Iris pigment epithelial cell (primary cell): ENCODE results near the gene IRAK2.
"Not testable (repeated sequence)": the region's sequence is repeated elsewhere in the genome, so short reads cannot be mapped to it uniquely, and the experiment has no call there.

ENCODE experiments used
- DNase-seq: peaks from one replicate; pipeline ENCODE4 v3.0.0-alpha.2; 2011; ENCODE audit warnings: low read depth

IRAK2 gene, protein sequence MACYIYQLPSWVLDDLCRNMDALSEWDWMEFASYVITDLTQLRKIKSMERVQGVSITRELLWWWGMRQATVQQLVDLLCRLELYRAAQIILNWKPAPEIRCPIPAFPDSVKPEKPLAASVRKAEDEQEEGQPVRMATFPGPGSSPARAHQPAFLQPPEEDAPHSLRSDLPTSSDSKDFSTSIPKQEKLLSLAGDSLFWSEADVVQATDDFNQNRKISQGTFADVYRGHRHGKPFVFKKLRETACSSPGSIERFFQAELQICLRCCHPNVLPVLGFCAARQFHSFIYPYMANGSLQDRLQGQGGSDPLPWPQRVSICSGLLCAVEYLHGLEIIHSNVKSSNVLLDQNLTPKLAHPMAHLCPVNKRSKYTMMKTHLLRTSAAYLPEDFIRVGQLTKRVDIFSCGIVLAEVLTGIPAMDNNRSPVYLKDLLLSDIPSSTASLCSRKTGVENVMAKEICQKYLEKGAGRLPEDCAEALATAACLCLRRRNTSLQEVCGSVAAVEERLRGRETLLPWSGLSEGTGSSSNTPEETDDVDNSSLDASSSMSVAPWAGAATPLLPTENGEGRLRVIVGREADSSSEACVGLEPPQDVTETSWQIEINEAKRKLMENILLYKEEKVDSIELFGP

DNA sequence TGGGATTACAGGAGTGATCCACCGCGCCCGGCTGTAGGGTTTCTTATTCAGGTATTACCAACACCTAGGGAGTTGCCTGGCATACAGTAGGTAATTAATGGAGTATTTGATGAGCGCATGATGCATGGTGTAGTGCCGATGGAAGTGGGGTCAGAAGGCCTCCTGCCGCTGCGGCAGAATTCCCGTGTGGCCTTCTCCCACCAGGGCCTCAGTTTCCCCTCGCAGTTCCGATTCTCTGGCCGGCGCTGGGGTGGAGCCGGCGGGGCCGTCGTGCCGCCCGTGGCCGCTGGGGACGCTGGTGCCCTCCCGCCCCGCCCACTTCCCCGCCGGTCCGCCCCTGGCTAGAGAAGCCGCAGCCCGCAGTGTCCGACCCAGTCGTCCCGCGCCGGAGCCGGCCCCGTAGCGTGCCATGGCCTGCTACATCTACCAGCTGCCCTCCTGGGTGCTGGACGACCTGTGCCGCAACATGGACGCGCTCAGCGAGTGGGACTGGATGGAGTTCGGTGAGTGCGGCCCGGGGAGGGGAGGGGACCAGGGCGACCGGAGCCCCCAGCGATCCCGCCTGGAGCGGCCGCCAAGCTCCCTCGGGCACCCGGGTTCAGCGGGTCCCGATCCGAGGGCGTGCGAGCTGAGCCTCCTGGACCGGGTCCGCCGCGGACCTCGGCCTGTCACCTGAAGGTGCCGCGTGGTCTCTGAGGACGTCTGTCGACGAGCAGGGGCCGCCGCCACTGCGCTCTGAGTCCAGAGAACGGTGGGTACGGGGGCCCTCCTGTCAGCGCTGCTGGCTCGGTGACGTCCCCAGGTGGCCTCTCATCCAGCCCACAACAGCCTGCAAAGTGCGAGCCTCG is at the start of gene IRAK2:
IRAK2 (plus strand) TSS at position 374 of the 848 bp plus-strand sequence; CDS start at position 410, 36 bp downstream.
- peak; percentile 56 for DNase-seq

DNA sequence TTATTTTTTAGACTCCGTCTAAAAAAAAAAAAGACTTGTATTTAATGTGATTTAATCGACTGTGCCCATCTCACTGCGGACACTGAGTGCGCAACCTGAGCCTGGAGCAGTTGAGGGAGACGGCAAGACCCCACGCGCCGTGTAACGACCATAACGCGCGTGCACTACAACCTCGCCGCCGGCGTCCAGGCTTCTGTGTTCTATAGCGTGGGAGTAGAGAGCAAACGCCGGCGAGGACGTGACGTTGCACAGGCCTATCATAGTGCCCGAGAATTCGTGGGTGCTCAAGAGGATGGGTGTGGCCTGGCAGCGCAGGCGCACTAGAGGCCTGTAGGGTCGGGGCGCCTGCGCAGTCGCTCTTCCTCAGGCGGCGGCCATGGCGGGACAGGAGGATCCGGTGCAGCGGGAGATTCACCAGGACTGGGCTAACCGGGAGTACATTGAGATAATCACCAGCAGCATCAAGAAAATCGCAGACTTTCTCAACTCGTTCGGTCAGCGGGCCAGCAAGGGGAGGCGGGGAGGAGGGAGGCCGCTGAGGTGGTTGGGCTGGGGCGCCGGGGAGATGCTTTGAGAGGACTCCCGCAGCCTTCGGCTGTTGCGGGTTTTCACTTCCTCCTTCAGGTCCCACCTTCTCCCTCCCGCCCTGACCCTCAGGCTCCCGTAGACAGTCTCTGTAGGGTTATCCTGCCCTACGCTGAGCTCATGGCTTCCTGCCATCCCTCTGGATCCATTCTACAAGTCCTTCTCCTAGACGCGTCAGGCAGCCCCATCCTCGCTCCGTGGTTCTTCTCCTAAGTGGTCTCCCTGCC is 49.2 kb upstream of the IRAK2 start, which contains the start of gene BRK1:
BRK1 (plus strand) TSS at position 350 of the 812 bp plus-strand sequence; CDS start at position 377, 27 bp downstream.
- DNase-seq = peak; percentile 96

DNA sequence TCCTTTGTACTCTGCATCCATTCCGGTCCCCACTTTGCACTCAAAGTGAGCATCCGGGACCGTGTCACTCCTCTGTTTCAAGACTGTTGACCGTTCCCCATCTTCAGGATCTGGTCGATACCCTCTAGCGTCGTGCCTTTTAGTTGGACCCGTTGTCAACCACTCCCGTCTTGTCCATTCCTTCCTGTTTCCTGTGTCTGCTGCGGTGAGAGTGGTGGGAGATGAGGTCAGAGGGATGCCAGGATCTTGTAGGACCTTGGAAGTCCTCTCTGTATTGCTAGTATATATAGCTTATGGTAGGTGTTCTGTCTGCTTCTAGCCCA is 48.6 kb upstream of the IRAK2 start:
- peak; percentile 50 for DNase-seq

DNA sequence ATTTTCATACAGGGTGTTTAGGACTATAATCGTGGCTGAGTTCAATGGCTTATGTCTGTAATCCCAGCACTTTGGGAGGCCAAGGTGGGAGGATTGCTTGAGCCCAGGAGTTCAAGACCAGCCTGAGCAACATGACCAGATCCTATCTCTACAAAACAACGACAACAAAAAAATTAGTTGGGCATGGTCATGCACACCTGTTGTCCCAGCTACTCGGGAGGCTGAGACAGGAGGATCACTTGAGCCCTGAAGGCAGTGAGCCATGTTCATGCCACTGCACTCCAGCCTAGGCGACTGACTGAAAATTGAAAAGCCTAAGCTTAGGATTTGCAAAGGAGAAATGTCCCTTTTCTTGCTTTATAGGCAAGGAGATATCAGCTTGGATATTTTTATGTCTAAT is 47.8 kb upstream of the IRAK2 start:
- no peak for DNase-seq

DNA sequence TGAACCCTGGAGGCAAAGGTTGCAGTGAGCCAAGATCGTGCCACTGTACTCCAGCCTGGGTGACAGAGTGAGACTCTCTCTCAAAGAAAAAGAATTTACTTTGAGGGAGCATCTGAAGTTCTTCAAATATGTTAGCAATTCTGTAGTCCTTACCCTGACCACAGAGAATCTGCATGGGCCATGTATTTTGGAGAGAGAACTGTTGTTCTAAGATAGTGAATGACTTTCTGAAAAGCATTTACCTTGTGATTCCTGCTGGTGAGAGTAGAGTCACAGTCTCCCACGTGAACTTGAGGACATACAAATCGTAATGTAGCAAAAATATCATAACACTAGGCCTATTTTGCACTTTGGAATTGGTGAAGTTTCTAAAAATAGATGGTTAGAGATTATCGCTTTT is 45.3 kb upstream of the IRAK2 start:
- no peak for DNase-seq

DNA sequence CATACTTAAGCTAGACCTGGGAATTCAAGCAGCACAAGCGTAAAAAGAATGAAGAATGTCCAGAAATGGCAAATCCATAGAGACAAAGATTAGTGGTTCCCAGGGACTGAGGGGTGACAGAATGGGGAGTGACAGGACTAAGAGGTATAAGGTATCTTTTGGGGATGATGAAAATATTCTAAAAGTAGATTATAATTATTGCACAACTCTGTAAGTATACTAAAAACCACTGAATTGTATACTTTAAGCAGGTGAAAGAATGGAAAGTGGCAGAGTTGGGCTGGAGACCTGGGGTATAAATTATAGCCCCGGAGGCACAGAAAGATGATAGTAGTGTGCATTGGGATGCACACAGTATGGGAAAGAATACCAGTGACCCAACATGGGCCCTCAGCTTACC is 43.7 kb upstream of the IRAK2 start:
- no peak for DNase-seq

DNA sequence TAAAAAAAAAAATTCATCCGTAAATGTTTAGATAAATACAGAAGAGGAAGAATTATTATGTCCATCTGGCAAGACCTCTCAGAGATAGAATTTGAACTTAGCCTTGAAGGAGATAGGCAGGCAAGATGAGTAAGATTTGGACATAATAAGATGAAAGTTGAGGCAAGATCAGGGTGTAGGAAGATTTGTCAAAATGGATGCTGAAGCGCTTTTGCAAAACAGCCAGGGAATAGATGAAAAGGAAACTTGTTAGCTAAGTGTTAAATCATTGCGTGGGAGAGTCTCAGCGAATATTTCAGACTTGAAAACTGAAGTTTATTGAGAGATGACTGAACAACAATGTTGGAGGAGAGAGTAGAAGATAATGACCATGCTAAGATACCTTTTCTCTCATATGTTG is 42.0 kb upstream of the IRAK2 start:
- no peak for DNase-seq

DNA sequence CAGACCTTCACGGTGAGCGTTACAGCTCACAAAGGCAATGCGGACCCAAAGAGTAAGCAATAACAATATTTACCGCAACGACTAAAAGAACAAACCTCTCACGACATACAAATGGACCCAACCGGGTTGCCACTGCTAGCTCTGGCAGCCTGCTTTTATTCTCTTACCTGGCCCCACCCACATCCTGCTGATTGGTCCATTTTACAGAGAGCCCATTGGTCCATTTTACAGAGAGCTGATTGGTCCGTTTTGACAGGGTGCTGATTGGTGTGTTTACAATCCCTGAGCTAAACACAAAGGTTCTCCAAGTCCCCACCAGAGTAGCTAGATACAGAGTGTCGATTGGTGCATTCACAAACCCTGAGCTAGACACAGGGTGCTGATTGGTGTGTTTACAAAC is 28.8 kb upstream of the IRAK2 start:
- DNase-seq = not testable (repeated sequence)

DNA sequence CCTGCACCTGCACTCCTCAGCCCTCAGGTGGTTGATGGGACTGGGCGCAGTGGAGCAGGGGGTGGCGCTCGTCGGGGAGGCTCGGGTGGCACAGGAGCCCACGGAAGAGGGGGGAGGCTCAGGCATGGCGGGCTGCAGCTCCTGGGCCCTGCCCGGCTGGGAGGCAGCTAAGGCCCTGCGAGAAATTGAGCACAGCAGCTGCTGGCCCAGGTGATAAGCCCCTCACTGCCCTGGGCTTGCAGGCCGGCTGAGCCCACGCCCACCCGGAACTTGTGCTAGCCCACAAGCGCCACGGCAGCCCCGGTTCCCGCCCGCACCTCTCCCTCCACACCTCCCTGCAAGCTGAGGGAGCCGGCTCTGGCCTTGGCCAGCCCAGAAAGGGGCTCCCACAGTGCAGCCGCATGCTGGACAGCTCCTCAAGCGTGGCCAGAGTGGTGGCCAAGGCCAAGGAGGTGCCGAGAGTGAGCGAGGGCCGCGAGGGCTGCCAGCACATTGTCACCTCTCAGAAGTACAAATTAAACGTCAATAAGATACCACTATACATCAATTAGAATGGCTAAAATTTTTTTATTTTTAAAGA is 28.2 kb upstream of the IRAK2 start:
- no peak for DNase-seq

DNA sequence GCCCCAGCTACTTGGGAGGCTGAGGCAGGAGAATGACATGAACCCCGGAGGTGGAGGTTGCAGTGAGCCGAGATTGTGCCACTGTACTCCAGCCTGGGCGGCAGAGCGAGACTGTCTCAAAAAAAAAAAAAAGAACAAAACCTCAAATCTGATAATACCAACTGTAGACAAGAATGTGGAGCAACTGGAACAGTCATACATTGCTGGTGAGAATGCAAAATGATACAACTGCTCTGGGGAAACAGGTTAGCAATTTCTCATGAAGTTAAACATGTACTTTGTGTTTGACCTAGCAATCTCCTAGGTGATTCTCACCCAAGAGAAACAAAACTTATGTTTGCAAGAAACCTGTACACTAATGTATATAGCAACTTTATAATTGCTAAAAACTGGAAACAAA is 27.5 kb upstream of the IRAK2 start:
- DNase-seq = peak; percentile 11

DNA sequence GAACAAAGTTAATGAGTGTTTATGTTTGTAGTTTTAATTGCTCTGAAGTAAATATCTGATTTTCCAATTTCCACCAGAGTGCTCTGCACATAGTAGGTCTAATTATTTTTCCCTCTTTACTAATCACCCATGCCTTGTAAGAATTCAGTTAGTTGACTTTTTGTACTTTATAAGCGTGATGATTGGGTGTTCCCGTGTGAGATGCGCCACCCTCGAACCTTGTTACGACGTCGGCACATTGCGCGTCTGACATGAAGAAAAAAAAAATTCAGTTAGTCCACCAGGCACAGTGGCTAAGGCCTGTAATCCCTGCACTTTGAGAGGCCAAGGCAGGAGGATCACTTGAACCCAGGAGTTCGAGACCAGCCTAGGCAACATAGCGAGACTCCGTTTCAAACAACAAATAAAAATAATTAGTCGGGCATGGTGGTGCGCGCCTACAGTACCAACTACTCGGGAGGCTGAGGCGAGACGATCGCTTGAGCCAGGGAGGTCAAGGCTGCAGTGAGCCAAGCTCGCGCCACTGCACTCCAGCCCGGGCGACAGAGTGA is 23.6 kb upstream of the IRAK2 start:
- no peak for DNase-seq

DNA sequence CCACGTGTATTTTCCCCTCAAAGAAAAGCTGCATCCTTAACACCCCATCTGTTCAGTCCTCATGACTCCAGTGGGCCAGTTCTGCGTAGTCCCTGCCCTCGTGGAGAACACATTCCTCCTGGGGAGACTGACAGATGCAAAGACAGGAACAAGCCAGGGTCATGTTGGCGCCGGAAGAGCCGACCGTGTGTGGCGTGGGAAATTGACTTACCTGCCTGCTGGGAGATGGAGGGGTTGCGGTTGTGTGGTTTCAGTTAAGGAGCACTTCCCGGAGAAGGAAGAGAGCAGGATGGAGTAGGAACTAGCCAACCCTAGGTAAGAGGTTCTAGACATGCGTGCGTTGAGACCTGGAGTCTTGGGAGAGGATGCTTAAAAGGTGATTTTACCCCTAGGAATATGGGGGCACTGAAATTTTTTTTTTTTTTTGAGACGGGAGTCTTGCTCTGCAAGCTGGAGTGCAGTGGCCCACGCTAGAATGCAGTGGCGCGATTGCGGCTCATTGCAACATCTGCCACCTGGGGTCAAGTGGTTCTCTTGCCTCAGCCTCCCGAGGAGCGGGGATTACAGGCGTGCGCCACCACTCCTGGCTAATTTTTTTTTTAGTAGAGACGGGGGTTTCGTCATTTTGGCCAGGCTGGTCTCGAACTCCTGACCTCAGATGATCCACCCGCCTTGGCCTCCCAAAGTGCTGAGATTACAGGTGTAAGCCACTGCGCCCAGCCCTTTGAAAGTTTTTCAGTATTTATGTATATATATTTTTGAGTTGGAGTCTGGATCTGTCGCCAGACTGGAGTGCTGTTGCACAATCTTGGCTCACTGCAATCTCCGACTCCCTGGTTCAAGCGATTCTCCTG is 21.8 kb upstream of the IRAK2 start:
- peak; percentile 36 for DNase-seq

DNA sequence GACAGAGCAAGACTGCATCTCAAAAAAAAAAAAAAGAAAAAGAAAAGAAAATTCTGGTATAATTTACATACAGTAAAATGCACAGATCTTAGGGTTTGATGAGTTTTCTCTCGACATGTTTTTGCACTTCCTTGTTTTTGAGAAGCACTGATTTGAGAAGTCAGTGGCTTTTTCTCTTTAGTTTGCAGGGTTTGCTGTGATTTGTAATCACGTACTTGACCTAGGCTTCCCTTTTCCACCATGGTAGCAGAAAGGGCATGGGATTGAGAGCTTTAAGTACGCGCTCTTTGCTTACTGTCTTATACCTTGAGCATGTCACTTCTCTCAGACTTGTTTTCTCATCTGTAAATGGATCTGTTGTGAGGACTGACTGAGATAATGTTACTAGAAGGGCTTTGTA is 19.0 kb upstream of the IRAK2 start:
- no peak for DNase-seq

DNA sequence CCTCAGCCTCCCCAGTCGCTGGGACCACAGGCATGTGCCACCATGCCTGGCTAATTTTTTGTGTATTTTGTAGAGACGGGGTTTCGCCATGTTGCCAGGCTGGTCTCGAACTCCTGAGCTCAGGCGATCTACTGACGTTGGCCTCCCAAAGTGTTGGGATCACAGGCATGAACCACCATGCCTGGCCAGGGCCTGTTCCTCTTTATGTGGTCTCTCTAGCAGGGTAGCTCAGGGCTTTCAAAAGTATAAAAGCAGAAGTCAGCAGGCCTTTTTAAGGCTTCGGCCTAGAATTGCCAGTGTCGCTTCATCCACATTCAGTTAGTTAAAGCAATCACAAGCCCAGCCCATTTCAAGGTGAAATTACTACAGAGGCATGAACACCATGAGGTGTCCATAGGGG is 15.5 kb upstream of the IRAK2 start:
- DNase-seq = no peak

DNA sequence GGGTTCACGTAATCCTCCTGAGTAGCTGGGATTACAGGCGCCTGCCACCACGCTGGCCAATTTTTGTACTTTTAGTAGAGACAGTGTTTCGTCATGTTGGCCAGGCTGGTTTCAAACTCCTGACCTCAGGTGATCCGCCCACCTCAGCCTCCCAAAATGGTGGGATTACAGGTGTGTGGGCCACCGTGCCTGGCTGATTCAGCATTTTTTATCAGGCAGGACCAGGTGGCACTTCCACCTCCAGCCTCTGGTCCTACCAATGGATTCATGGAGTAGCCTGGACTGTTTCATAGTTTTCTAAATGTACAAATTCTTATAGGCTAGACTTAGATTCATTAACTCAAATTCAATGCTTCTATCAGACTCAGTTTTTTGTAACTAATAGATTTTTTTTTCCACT is 13.7 kb upstream of the IRAK2 start:
- DNase-seq = no peak

DNA sequence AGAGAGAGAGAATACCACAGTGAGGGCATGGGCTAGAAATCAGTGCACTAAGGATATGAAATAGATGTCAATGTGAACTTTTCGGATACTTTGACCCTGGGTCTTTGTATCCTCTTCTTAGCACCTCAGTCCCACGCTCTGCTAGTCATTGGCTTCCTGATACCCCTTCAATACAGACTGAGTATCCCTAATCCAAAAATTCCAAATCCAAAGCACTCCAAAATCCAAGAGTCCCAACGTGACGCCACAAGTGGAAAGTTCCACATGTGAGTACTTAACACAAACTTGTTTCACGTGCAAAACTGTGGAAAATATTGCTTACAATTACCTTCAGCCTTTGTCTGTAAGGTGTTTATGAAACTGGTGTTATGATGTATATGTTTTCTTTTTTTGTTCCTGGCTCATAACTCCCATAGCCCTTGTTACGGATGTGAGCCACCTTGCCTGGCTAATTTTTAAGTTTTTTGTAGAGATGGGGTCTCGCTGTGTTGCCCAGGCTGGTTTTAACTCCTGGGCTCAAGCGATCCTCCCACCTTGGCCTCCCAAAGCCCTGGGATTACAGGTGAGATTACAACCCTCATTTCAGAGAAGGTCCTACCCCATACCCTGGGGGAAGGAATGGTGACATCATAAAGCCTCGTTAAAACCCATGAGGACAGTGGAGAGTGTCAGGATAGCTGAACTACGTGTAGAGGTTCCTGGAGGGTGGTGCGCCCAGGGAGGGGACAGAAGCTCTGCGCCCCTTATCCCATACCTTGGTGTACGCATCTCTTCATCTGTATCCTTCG is 10.2 kb upstream of the IRAK2 start:
- no peak for DNase-seq

DNA sequence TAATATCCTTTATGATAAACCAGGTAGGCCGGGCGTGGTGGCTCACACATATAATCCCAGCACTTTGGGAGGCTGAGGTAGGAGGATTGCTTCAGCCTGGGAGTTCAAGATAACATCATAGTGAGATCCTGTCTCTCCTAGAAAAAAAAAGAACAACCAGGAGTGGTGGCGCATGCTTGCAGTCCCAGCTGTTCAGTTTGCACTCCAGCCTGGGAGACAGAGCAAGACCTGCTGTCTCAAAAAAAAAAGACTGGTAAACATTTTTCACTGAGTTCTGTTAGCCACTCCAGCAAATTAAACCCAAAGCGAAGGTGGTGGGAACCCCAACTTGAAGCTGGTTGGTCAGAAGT is 9.6 kb upstream of the IRAK2 start:
- no peak for DNase-seq

DNA sequence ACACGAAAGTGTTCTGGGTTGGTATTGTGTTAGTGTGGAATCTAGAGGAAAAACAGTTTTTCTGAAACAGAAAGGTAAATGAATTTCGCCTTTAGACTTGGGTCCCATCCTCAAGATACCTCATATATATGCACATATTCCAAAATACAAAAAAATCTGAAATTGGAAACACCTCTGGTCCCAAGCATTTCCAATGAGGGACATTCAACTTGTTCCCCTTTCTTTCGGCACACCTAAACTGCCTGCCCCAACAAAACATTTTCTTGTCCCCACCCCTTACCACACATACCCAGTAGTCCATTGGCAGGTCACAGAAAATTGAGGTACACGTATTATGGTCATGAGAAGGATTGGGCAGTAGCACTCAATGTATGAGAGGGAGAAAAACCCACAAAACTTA is 9.1 kb upstream of the IRAK2 start:
- DNase-seq = no peak

DNA sequence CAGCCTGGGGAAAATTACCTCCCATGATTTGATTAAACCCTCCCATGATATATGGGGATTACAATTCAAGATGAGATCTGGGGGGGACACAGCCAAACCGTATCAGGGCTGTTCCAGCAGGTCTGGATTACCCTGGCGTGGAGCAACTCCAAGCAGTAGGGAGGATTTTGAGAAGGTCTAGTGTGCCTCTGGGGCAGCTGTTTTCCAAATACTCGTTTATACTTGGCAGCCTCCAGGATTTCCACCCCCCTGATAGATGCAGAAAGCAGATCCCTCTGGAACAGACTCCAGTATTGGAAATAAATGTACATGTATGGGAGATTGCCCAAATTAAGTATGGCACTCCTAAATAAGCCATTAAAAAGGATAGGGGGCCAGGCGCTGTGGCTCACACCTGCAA is 7.7 kb upstream of the IRAK2 start:
- DNase-seq = no peak

DNA sequence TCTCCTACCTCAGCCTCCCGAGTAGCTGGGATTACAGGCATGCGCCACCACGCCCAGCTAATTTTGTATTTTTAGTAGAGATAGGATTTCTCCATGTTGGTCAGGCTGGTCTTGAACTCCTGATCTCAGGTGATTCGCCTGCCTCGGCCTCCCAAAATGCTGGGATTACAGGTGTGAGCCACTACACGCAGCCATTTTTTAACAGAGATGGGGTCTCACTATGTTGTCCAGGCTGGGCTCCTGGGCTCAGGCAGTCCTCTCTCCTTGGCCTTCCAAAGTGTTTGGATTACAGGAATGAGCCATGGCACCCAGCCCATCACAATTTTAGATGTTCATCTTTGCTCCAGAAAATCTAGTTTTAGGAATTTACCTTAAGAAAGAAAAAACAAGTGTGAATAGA is 6.2 kb upstream of the IRAK2 start:
- DNase-seq = not testable (repeated sequence)
